Stimulated activated CD4-positive, alpha-beta T cell treated with anti-CD3 and anti-CD28 coated beads, TNF-alpha, amount 100 ng/mL, for 4 hours (primary cell): ENCODE measurements around the gene BLACAT1.
"Not testable (repeated sequence)": the region's sequence is repeated elsewhere in the genome, so short reads cannot be mapped to it uniquely, and the experiment has no call there.

Experiments
- DNase-seq, 3 experiments: peaks; one replicate each; pipeline ENCODE4 v3.0.0-alpha.2; 2020; ENCODE audit warnings: low read depth in 3 of 3

Gene BLACAT1

GRCh38 chr1:205441716-205442050, 14.2 kb downstream of the BLACAT1 start:
- DNase-seq: no peak

- no peak for DNase-seq
These were observed 14.6 kb downstream of the BLACAT1 start for GRCh38 chr1:205441318-205441633.

GRCh38 chr1:205440476-205441317, 15.1 kb downstream of the BLACAT1 start:
- DNase-seq: peak; percentile 26 to 40 (median 30)

GRCh38 chr1:205440121-205440475, 15.7 kb downstream of the BLACAT1 start:
- no peak for DNase-seq

- no peak for DNase-seq
These were observed 17.4 kb downstream of the BLACAT1 start for GRCh38 chr1:205438213-205439158.

- DNase-seq: no peak
These were observed 18.3 kb downstream of the BLACAT1 start for GRCh38 chr1:205437570-205437969.

GRCh38 chr1:205436776-205437410, 19.0 kb downstream of the BLACAT1 start:
- DNase-seq: no peak

- no peak for DNase-seq
These were observed 20.0 kb downstream of the BLACAT1 start for GRCh38 chr1:205435578-205436573.

- no peak for DNase-seq
These were observed 21.1 kb downstream of the BLACAT1 start for GRCh38 chr1:205434738-205435137.

GRCh38 chr1:205432692-205433091, 23.2 kb downstream of the BLACAT1 start:
- not testable (repeated sequence) for DNase-seq

GRCh38 chr1:205432116-205432515, 23.7 kb downstream of the BLACAT1 start:
- DNase-seq: no peak

- peak; percentile 28 to 36 (median 32) for DNase-seq
These were observed 25.0 kb downstream of the BLACAT1 start for GRCh38 chr1:205430696-205431305.

- no peak for DNase-seq
These were observed 25.8 kb downstream of the BLACAT1 start for GRCh38 chr1:205429762-205430695.

GRCh38 chr1:205424901-205425600, 30.8 kb downstream of the BLACAT1 start:
- DNase-seq: no peak

- no peak for DNase-seq
These were observed 31.9 kb downstream of the BLACAT1 start for GRCh38 chr1:205423814-205424399.

GRCh38 chr1:205422993-205423642, 32.7 kb downstream of the BLACAT1 start:
- DNase-seq: no peak

- DNase-seq: no peak
These were observed 34.0 kb downstream of the BLACAT1 start, which contains the start of gene LEMD1 for GRCh38 chr1:205421798-205422197. LEMD1 (minus strand) TSS chr1:205422056; CDS start chr1:205420536, 1,520 bp downstream.

GRCh38 chr1:205420938-205421337, 34.9 kb downstream of the BLACAT1 start:
- no peak for DNase-seq
